Measurements from ENCODE around the gene ACTRT2. TPM values are rescaled to one million over a fixed set of nuclear protein-coding genes. Genes with fewer than 3 reads are reported as not detected.

Gene ACTRT2
- total RNA-seq, 3 donors from 2014 or later: not detected

- no peaks in the 10 kb centered on the region for H3K4me1 Mint-ChIP-seq (ENCODE audit: low read depth)
- H3K27me3 Mint-ChIP-seq (ENCODE audit: low read depth): peaks cover 15% of the 10 kb centered on the region
- H3K9me3 Mint-ChIP-seq: peaks cover 4% of the 10 kb centered on the region
- H3K4me3 Mint-ChIP-seq: no peak overlapping the region
- no peak for ATAC-seq
- no peaks in the 10 kb centered on the region for H3K36me3 Mint-ChIP-seq (ENCODE audit: insufficient read depth)
- no peak for DNase-seq
Observed at GRCh38 chr1:3052501-3052900, 31.2 kb downstream of the ACTRT2 start.

GRCh38 chr1:3053366-3053980, 32.2 kb downstream of the ACTRT2 start:
- H3K4me3 Mint-ChIP-seq: no peak overlapping the region
- no peaks in the 10 kb centered on the region for H3K36me3 Mint-ChIP-seq (ENCODE audit: insufficient read depth)
- DNase-seq (no peak), ATAC-seq (no peak)
- H3K27me3 Mint-ChIP-seq (ENCODE audit: low read depth): peaks cover 15% of the 10 kb centered on the region
- no peaks in the 10 kb centered on the region for H3K4me1 Mint-ChIP-seq (ENCODE audit: low read depth)
- peaks cover 4% of the 10 kb centered on the region for H3K9me3 Mint-ChIP-seq

- ATAC-seq: no peak
- Mint-ChIP-seq H3K4me3 (no peak overlapping the region), H3K9me3 (peaks cover 5% of the 10 kb centered on the region), H3K36me3 (ENCODE audit: insufficient read depth) (no peaks in the 10 kb centered on the region), H3K4me1 (ENCODE audit: low read depth) (no peaks in the 10 kb centered on the region), H3K27me3 (ENCODE audit: low read depth) (peaks cover 13% of the 10 kb centered on the region)
- DNase-seq: no peak
Observed at GRCh38 chr1:3053986-3054385, 32.7 kb downstream of the ACTRT2 start.

GRCh38 chr1:3054474-3054873, 33.2 kb downstream of the ACTRT2 start:
- Mint-ChIP-seq H3K4me1 (ENCODE audit: low read depth) (no peaks in the 10 kb centered on the region), H3K36me3 (ENCODE audit: insufficient read depth) (no peaks in the 10 kb centered on the region), H3K27me3 (ENCODE audit: low read depth) (peaks cover 13% of the 10 kb centered on the region), H3K4me3 (no peak overlapping the region), H3K9me3 (peaks cover 7% of the 10 kb centered on the region)
- ATAC-seq (no peak), DNase-seq (no peak)

- Mint-ChIP-seq H3K4me1 (ENCODE audit: low read depth) (no peaks in the 10 kb centered on the region), H3K9me3 (peaks cover 7% of the 10 kb centered on the region), H3K4me3 (no peak overlapping the region), H3K36me3 (ENCODE audit: insufficient read depth) (no peaks in the 10 kb centered on the region), H3K27me3 (ENCODE audit: low read depth) (peaks cover 11% of the 10 kb centered on the region)
- DNase-seq: no peak
- ATAC-seq: no peak
Observed at GRCh38 chr1:3055051-3055450, 33.8 kb downstream of the ACTRT2 start.

- no peak for DNase-seq
- H3K9me3 Mint-ChIP-seq: peaks cover 7% of the 10 kb centered on the region
- H3K4me1 Mint-ChIP-seq (ENCODE audit: low read depth): no peaks in the 10 kb centered on the region
- peaks cover 7% of the 10 kb centered on the region for H3K27me3 Mint-ChIP-seq (ENCODE audit: low read depth)
- no peak for ATAC-seq
- no peak overlapping the region for H3K4me3 Mint-ChIP-seq
- H3K36me3 Mint-ChIP-seq (ENCODE audit: insufficient read depth): no peaks in the 10 kb centered on the region
Observed at GRCh38 chr1:3056641-3057040, 35.4 kb downstream of the ACTRT2 start.

- Mint-ChIP-seq H3K36me3 (ENCODE audit: insufficient read depth) (no peaks in the 10 kb centered on the region), H3K4me3 (no peak overlapping the region), H3K9me3 (peaks cover 3% of the 10 kb centered on the region), H3K27me3 (ENCODE audit: low read depth) (peaks cover 2% of the 10 kb centered on the region), H3K4me1 (ENCODE audit: low read depth) (no peaks in the 10 kb centered on the region)
- no peak for DNase-seq
- no peak for ATAC-seq
Observed at GRCh38 chr1:3058263-3059030, 37.2 kb downstream of the ACTRT2 start.

GRCh38 chr1:3060127-3060526, 38.9 kb downstream of the ACTRT2 start:
- peaks cover 6% of the 10 kb centered on the region for H3K27me3 Mint-ChIP-seq (ENCODE audit: low read depth)
- H3K9me3 Mint-ChIP-seq: peaks cover 3% of the 10 kb centered on the region
- no peaks in the 10 kb centered on the region for H3K36me3 Mint-ChIP-seq (ENCODE audit: insufficient read depth)
- H3K4me3 Mint-ChIP-seq: no peak overlapping the region
- DNase-seq (no peak), ATAC-seq (no peak)
- H3K4me1 Mint-ChIP-seq (ENCODE audit: low read depth): no peaks in the 10 kb centered on the region

- DNase-seq (no peak), ATAC-seq (no peak)
- peaks cover 3% of the 10 kb centered on the region for H3K9me3 Mint-ChIP-seq
- H3K4me3 Mint-ChIP-seq: no peak overlapping the region
- peaks cover 9% of the 10 kb centered on the region for H3K27me3 Mint-ChIP-seq (ENCODE audit: low read depth)
- H3K4me1 Mint-ChIP-seq (ENCODE audit: low read depth): no peaks in the 10 kb centered on the region
- no peaks in the 10 kb centered on the region for H3K36me3 Mint-ChIP-seq (ENCODE audit: insufficient read depth)
Observed at GRCh38 chr1:3060601-3061551, 39.6 kb downstream of the ACTRT2 start.

GRCh38 chr1:3061566-3061965, 40.3 kb downstream of the ACTRT2 start:
- Mint-ChIP-seq H3K4me1 (ENCODE audit: low read depth) (no peaks in the 10 kb centered on the region), H3K27me3 (ENCODE audit: low read depth) (peaks cover 13% of the 10 kb centered on the region), H3K4me3 (no peak overlapping the region), H3K9me3 (peaks cover 3% of the 10 kb centered on the region), H3K36me3 (ENCODE audit: insufficient read depth) (no peaks in the 10 kb centered on the region)
- ATAC-seq (no peak), DNase-seq (no peak)

- no peaks in the 10 kb centered on the region for H3K4me1 Mint-ChIP-seq (ENCODE audit: low read depth)
- DNase-seq (no peak), ATAC-seq (no peak)
- H3K36me3 Mint-ChIP-seq (ENCODE audit: insufficient read depth): no peaks in the 10 kb centered on the region
- H3K27me3 Mint-ChIP-seq (ENCODE audit: low read depth): peaks cover 16% of the 10 kb centered on the region
- H3K4me3 Mint-ChIP-seq: no peak overlapping the region
- H3K9me3 Mint-ChIP-seq: peaks cover 3% of the 10 kb centered on the region
Observed at GRCh38 chr1:3061981-3062615, 40.8 kb downstream of the ACTRT2 start.

GRCh38 chr1:3062616-3063378, 41.5 kb downstream of the ACTRT2 start:
- no peak for DNase-seq
- peaks cover 19% of the 10 kb centered on the region for H3K27me3 Mint-ChIP-seq (ENCODE audit: low read depth)
- no peak for ATAC-seq
- no peaks in the 10 kb centered on the region for H3K4me1 Mint-ChIP-seq (ENCODE audit: low read depth)
- H3K4me3 Mint-ChIP-seq: no peak overlapping the region
- peaks cover 3% of the 10 kb centered on the region for H3K9me3 Mint-ChIP-seq
- H3K36me3 Mint-ChIP-seq (ENCODE audit: insufficient read depth): no peaks in the 10 kb centered on the region

- no peak for ATAC-seq
- Mint-ChIP-seq H3K9me3 (peaks cover 3% of the 10 kb centered on the region), H3K4me3 (no peak overlapping the region), H3K36me3 (ENCODE audit: insufficient read depth) (no peaks in the 10 kb centered on the region), H3K27me3 (ENCODE audit: low read depth) (peaks cover 22% of the 10 kb centered on the region), H3K4me1 (ENCODE audit: low read depth) (no peaks in the 10 kb centered on the region)
- no peak for DNase-seq
Observed at GRCh38 chr1:3063379-3064295, 42.4 kb downstream of the ACTRT2 start.

Measured in activated T-cell treated with anti-CD3 and anti-CD28 coated beads, Interleukin-2, amount 50 U/mL, for 4 hours (primary cell).